ENCODE results near the gene COL4A6. TPM values are rescaled to one million over a fixed set of nuclear protein-coding genes. Genes with fewer than 3 reads are reported as not detected.
A peak's percentile ranks its signal among the peaks of the same experiment; 100 is the strongest.

The COL4A6 gene
- polyA plus RNA-seq, 2 donors: 5.0 to 5.9 TPM

DNA sequence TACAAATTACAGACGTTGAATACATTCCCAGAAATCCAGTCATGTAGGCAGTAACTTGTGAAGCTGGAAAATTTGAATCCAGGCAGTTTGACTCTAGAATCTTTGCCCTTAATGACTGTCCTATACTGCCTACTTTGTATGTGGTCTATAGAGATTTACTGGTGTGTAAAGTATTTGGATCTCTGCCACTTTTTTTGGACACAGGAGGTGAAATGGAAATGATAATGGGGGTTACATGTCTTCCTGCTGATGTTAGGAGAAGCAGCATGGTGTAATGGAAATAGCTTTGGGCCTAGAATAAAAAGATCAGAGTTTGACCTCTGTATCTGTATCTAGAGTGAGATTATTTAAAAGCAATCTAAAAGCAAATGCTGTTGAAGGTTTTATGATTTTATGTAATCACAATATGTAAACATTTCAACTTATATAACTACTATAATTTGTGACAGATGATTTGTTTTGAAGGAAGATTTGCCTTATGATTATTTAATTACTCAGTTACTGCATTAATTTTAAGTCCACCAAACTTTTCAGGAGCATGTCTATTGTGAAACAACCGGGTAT, 4.8 kb upstream of the COL4A6 start:
- WGBS, 2 donors: 20 to 29% methylated on average over 2 of the region's 2 CpGs
- H3K27ac ChIP-seq (ENCODE audit: low read depth in 2 of 2, low read length in 1 of 2): no peak overlapping the region
- no peaks in the 10 kb centered on the region for H3K27me3 ChIP-seq (ENCODE audit: control insufficient read depth in 1 of 2, insufficient read depth in 2 of 2, low read length in 2 of 2)
- no peaks in the 10 kb centered on the region for H3K36me3 ChIP-seq (ENCODE audit: control insufficient read depth in 2 of 2, insufficient read depth in 2 of 2, low read length in 1 of 2)
- no peaks in the 10 kb centered on the region for H3K4me1 ChIP-seq (ENCODE audit: control insufficient read depth in 2 of 2, insufficient read depth in 2 of 2, low read length in 1 of 2)
- H3K4me3 ChIP-seq (ENCODE audit: low read depth in 1 of 2, low read length in 2 of 2): peak overlapping the region in 1 of 2 donors; percentile 2
- no peaks in the 10 kb centered on the region for H3K9me3 ChIP-seq (ENCODE audit: control insufficient read depth in 2 of 2, insufficient read depth in 1 of 2, low read depth in 1 of 2, low read length in 1 of 2)

DNA sequence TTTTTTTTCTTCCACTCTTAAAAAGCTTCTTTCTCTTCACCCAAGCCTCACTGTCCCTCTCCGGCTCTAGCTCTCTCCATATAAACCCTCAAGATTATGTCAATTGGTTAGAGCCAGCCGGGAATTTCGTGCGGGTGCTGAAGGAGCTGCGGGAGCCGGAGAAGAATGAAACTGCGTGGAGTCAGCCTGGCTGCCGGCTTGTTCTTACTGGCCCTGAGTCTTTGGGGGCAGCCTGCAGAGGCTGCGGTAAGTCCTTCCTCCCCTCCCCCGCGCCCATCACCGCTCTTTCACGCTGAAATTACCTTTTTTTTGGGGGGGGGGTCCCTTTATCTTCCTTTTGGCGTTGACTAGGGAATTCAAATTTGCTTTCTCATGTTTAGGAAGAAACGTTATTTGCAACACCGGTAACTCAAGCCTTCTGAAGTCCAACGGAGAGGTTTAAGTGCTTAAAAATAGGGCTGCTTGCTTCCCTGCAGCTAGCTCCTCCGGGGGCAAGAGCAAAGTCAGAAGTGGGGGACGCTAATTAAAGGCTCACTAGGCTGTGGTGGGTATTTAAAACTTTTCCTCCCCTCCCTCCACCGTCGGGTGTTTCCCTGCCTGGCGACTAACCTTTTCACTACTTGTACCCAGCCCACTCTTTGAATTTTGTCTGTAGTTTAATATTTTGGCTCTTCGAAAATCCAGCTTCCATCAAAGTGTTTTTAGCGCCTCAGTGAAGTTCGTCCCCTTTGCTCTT, 1.9 kb upstream of the COL4A6 start:
- Histone ChIP-seq H3K27me3 (ENCODE audit: control insufficient read depth in 1 of 2, insufficient read depth in 2 of 2, low read length in 2 of 2) (peaks cover 0 to 2% of the 10 kb centered on the region in 2 donors), H3K27ac (ENCODE audit: low read depth in 2 of 2, low read length in 1 of 2) (peak overlapping the region in 1 of 2 donors; percentile 14), H3K9me3 (ENCODE audit: control insufficient read depth in 2 of 2, insufficient read depth in 1 of 2, low read depth in 1 of 2, low read length in 1 of 2) (no peaks in the 10 kb centered on the region), H3K36me3 (ENCODE audit: control insufficient read depth in 2 of 2, insufficient read depth in 2 of 2, low read length in 1 of 2) (no peaks in the 10 kb centered on the region), H3K4me1 (ENCODE audit: control insufficient read depth in 2 of 2, insufficient read depth in 2 of 2, low read length in 1 of 2) (no peaks in the 10 kb centered on the region), H3K4me3 (ENCODE audit: low read depth in 1 of 2, low read length in 2 of 2) (peak overlapping the region; percentile 51 to 58)
- WGBS, 2 donors: 1 to 16% methylated on average over 25 of the region's 25 CpGs

DNA sequence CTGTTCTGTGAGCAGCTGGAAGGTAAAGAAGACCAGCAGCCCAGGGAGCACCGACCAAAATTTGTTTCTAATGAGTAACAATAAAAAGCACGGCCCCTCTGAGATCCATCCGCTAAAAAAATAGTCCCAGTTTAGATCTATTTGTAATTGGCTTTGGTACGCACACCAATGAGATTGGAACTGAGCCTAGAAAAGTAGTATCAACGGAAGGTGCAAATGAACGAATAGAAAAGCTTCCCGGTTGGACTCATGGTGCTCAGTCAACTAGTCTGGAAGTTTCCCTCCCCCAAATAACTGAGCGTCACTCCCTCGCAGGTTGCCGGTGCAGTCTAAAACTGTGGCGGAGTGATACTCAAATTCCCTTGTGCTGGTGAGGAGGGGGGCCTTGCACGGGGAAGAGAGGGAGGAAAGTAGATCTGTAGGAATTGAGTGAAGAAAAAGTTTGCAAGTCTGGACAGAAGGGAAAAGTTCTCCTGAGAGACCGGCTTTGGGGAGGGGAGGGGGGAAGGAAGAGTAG, 1.3 kb upstream of the COL4A6 start, which contains the start of gene COL4A5:
TSS of gene COL4A5 (plus strand) at position 413 of the 517 bp plus-strand sequence. CDS start 288 bp downstream, outside the sequence.
- Histone ChIP-seq H3K27me3 (ENCODE audit: control insufficient read depth in 1 of 2, insufficient read depth in 2 of 2, low read length in 2 of 2) (peaks cover 0 to 2% of the 10 kb centered on the region in 2 donors), H3K4me1 (ENCODE audit: control insufficient read depth in 2 of 2, insufficient read depth in 2 of 2, low read length in 1 of 2) (no peaks in the 10 kb centered on the region), H3K4me3 (ENCODE audit: low read depth in 1 of 2, low read length in 2 of 2) (peak within 1 kb of the TSS; percentile 51 to 58), H3K36me3 (ENCODE audit: control insufficient read depth in 2 of 2, insufficient read depth in 2 of 2, low read length in 1 of 2) (no peaks in the 10 kb centered on the region), H3K27ac (ENCODE audit: low read depth in 2 of 2, low read length in 1 of 2) (peak within 1 kb of the TSS in 1 of 2 donors; percentile 14), H3K9me3 (ENCODE audit: control insufficient read depth in 2 of 2, insufficient read depth in 1 of 2, low read depth in 1 of 2, low read length in 1 of 2) (no peaks in the 10 kb centered on the region)
- 3 to 16% methylated on average over 13 of the region's 13 CpGs for WGBS, 2 donors

DNA sequence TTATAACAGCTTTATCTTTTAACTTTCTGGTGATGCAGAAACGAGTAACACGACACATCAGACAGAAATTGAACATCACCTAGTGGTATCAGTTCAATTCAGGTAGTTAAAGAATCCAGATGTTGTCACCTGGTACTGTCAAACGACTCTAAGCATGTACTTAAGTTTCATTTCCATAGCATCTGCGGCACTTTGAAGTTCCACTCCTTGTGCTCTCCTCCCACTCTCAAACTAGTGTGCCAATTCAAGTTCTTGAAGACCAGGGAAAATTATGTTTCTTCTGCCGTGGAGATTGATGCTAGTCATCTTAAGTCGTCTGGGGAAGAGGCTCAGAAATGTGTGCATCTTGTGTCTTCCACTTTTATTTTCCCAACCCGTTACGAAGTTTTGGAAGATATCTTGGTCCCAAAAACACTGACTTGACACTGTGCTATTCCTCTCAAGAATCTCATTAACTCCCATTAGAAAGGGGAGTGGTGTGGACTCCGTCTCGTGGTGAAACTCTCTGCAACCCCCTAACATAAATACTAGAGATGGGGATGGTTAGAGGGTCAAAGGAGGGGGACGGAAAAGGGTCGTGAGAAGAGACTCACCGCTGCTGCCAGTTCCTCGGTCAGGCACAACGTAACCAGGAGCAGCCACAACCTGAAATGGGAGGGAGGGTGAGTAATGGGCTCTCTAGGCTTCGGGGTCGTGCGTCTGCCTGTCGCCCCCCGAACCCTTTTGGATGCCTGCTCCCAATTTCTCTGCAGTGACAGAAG, 693 bp downstream of the COL4A6 start:
- Histone ChIP-seq H3K27ac (ENCODE audit: low read depth in 2 of 2, low read length in 1 of 2) (peak overlapping the region in 1 of 2 donors; percentile 40), H3K9me3 (ENCODE audit: control insufficient read depth in 2 of 2, insufficient read depth in 1 of 2, low read depth in 1 of 2, low read length in 1 of 2) (no peaks in the 10 kb centered on the region), H3K27me3 (ENCODE audit: control insufficient read depth in 1 of 2, insufficient read depth in 2 of 2, low read length in 2 of 2) (peaks cover 0 to 2% of the 10 kb centered on the region in 2 donors), H3K4me3 (ENCODE audit: low read depth in 1 of 2, low read length in 2 of 2) (peak overlapping the region; percentile 21 to 38), H3K4me1 (ENCODE audit: control insufficient read depth in 2 of 2, insufficient read depth in 2 of 2, low read length in 1 of 2) (no peaks in the 10 kb centered on the region), H3K36me3 (ENCODE audit: control insufficient read depth in 2 of 2, insufficient read depth in 2 of 2, low read length in 1 of 2) (no peaks in the 10 kb centered on the region)
- 10 to 21% methylated on average over 20 of the region's 20 CpGs for WGBS, 2 donors

DNA sequence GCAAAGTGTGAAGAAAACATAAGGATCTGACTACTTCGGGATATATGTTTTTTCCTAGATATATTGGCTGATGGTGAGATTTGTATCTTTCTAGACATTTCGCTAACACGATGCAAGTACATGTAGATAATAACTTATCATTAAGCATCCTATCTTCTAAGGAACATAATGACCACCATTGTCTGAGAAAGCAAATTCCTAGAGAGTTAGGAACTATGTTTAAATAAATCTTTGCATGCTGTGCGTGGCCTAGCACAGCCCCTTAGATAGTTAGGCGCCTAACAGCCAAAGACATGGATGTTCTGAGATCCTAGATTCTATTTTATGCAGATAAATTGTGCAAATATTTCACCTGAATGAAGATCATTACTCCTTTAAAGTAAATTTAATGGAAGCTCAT, 3.0 kb downstream of the COL4A6 start:
- Histone ChIP-seq H3K4me3 (ENCODE audit: low read depth in 1 of 2, low read length in 2 of 2) (no peak overlapping the region), H3K4me1 (ENCODE audit: control insufficient read depth in 2 of 2, insufficient read depth in 2 of 2, low read length in 1 of 2) (no peaks in the 10 kb centered on the region), H3K27me3 (ENCODE audit: control insufficient read depth in 1 of 2, insufficient read depth in 2 of 2, low read length in 2 of 2) (peaks cover 0 to 2% of the 10 kb centered on the region in 2 donors), H3K27ac (ENCODE audit: low read depth in 2 of 2, low read length in 1 of 2) (no peak overlapping the region), H3K9me3 (ENCODE audit: control insufficient read depth in 2 of 2, insufficient read depth in 1 of 2, low read depth in 1 of 2, low read length in 1 of 2) (no peaks in the 10 kb centered on the region), H3K36me3 (ENCODE audit: control insufficient read depth in 2 of 2, insufficient read depth in 2 of 2, low read length in 1 of 2) (no peaks in the 10 kb centered on the region)
- WGBS, 2 donors: 73 to 86% methylated on average over 5 of the region's 5 CpGs

DNA sequence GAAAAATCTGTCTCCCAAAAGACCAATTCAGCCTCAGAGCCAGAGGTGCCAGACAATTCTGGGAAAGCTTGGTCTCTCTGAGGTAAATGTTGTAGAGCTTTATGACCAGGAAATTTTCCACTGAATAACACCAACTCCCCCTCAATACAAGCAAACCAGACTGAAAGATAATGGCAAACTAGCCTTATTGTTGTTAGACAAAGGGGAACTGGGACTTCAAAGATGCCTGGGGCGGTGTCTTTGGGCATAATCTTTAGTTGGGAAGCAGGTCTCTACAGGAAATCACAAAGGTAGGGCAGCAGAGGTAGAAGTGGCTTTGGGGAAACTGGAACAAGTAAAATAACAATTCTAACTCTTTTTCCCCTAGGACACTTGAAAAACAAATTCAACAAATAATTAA, 12.0 kb downstream of the COL4A6 start:
- Histone ChIP-seq H3K27me3 (ENCODE audit: control insufficient read depth in 1 of 2, insufficient read depth in 2 of 2, low read length in 2 of 2) (no peaks in the 10 kb centered on the region), H3K27ac (ENCODE audit: low read depth in 2 of 2, low read length in 1 of 2) (no peak overlapping the region), H3K4me3 (ENCODE audit: low read depth in 1 of 2, low read length in 2 of 2) (no peak overlapping the region), H3K36me3 (ENCODE audit: control insufficient read depth in 2 of 2, insufficient read depth in 2 of 2, low read length in 1 of 2) (no peaks in the 10 kb centered on the region), H3K4me1 (ENCODE audit: control insufficient read depth in 2 of 2, insufficient read depth in 2 of 2, low read length in 1 of 2) (no peaks in the 10 kb centered on the region), H3K9me3 (ENCODE audit: control insufficient read depth in 2 of 2, insufficient read depth in 1 of 2, low read depth in 1 of 2, low read length in 1 of 2) (no peaks in the 10 kb centered on the region)
- 35 to 59% methylated on average over 1 of the region's 1 CpG for WGBS, 2 donors

DNA sequence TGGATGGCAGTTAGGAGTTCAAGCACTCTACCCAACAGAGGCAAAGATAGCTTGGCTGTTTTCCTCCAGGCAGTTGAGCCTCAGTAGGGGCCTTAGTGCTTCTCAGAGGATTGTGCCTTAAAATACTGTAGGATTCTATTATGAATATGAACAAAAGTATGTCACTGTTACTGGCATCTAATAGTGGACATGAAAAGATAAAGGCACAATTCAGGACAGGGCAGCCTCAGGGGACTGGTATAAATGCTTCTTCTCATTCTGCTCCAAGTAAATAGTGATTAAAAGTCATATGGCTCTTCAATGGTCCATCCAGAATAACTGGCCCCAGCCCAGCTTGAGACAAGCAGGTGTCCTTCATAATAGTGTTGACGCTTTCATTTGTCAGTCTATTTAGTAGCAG, 17.7 kb downstream of the COL4A6 start:
- Histone ChIP-seq H3K4me1 (ENCODE audit: control insufficient read depth in 2 of 2, insufficient read depth in 2 of 2, low read length in 1 of 2) (no peaks in the 10 kb centered on the region), H3K27me3 (ENCODE audit: control insufficient read depth in 1 of 2, insufficient read depth in 2 of 2, low read length in 2 of 2) (peaks cover 0 to 2% of the 10 kb centered on the region in 2 donors)
- WGBS, 2 donors: 85 to 88% methylated on average over 1 of the region's 1 CpG

DNA sequence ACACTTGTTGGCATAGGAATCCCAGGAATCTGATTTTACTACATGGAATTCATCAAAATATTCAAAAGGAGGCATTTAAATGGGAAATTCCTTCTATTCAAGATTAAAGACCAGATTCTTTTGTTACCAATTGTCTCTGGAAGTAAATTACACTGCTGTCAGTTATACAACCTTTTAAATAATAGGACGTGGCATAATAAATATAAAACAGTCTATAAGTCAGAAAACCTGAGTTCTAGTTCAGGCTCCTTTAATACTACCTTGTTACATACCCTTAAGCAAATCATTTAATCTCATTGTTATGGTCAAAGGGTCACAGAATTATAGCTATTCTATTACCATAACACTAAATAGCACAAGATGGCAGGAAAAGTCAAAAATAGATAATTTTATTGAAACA, 18.8 kb downstream of the COL4A6 start:
- no peaks in the 10 kb centered on the region for H3K9me3 ChIP-seq (ENCODE audit: control insufficient read depth in 2 of 2, insufficient read depth in 1 of 2, low read depth in 1 of 2, low read length in 1 of 2)
- 38 to 77% methylated on average over 1 of the region's 1 CpG for WGBS, 2 donors
- no peaks in the 10 kb centered on the region for H3K36me3 ChIP-seq (ENCODE audit: control insufficient read depth in 2 of 2, insufficient read depth in 2 of 2, low read length in 1 of 2)
- peaks cover 0 to 2% of the 10 kb centered on the region in 2 donors for H3K27me3 ChIP-seq (ENCODE audit: control insufficient read depth in 1 of 2, insufficient read depth in 2 of 2, low read length in 2 of 2)
- H3K27ac ChIP-seq (ENCODE audit: low read depth in 2 of 2, low read length in 1 of 2): no peak overlapping the region
- H3K4me1 ChIP-seq (ENCODE audit: control insufficient read depth in 2 of 2, insufficient read depth in 2 of 2, low read length in 1 of 2): no peaks in the 10 kb centered on the region
- H3K4me3 ChIP-seq (ENCODE audit: low read depth in 1 of 2, low read length in 2 of 2): no peak overlapping the region

More for the DNA sequence above, 17.7 kb downstream of the COL4A6 start:
- Histone ChIP-seq H3K36me3 (ENCODE audit: control insufficient read depth in 2 of 2, insufficient read depth in 2 of 2, low read length in 1 of 2) (no peaks in the 10 kb centered on the region), H3K27ac (ENCODE audit: low read depth in 2 of 2, low read length in 1 of 2) (no peak overlapping the region), H3K9me3 (ENCODE audit: control insufficient read depth in 2 of 2, insufficient read depth in 1 of 2, low read depth in 1 of 2, low read length in 1 of 2) (no peaks in the 10 kb centered on the region), H3K4me3 (ENCODE audit: low read depth in 1 of 2, low read length in 2 of 2) (no peak overlapping the region)

DNA sequence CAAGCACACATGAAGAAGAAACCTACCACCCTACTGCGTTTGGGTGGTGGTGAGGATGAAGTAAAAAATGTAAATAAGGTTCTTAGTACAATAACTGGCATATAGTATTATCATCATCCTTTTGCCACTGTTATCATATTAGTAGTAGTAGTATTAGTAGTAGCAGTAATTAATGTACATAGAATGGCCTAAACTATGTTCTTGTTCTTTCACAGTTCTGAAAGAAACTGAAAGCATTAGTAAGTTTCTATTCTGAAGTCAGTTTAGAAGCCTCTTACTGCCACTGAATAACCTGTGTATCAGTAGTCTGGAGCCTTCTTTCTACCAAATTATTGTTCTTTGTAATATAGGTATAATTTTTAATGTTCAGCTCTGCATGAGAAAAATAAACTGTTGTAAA, 21.0 kb downstream of the COL4A6 start:
- peaks cover 0 to 2% of the 10 kb centered on the region in 2 donors for H3K27me3 ChIP-seq (ENCODE audit: control insufficient read depth in 1 of 2, insufficient read depth in 2 of 2, low read length in 2 of 2)
- H3K4me3 ChIP-seq (ENCODE audit: low read depth in 1 of 2, low read length in 2 of 2): no peak overlapping the region
- no peak overlapping the region for H3K27ac ChIP-seq (ENCODE audit: low read depth in 2 of 2, low read length in 1 of 2)
- no peaks in the 10 kb centered on the region for H3K9me3 ChIP-seq (ENCODE audit: control insufficient read depth in 2 of 2, insufficient read depth in 1 of 2, low read depth in 1 of 2, low read length in 1 of 2)
- H3K4me1 ChIP-seq (ENCODE audit: control insufficient read depth in 2 of 2, insufficient read depth in 2 of 2, low read length in 1 of 2): no peaks in the 10 kb centered on the region
- H3K36me3 ChIP-seq (ENCODE audit: control insufficient read depth in 2 of 2, insufficient read depth in 2 of 2, low read length in 1 of 2): no peaks in the 10 kb centered on the region
- 33 to 74% methylated on average over 1 of the region's 1 CpG for WGBS, 2 donors
